Colonic mucosa (tissue), 4 donors: ENCODE data around the gene LYST. TPM values are rescaled to one million over a fixed set of nuclear protein-coding genes. Genes with fewer than 3 reads are reported as not detected.

ENCODE experiments used
- DNase-seq: peaks from one replicate; pipeline ENCODE4 v3.0.0-alpha.2; 2020
- H3K27ac ChIP-seq: fragments of 200-600 bp; one replicate; pipeline ENCODE4 v1.8.0; 2021
- H3K27me3 ChIP-seq: fragments of 200-600 bp; one replicate; pipeline ENCODE4 v1.8.0; 2021
- H3K36me3 ChIP-seq: fragments of 200-600 bp; one replicate; pipeline ENCODE4 v1.8.0; 2021
- H3K4me1 ChIP-seq: fragments of 200-600 bp; one replicate; pipeline ENCODE4 v1.8.0; 2021; ENCODE audit warnings: mild to moderate bottlenecking
- H3K4me3 ChIP-seq: fragments of 200-600 bp; one replicate; pipeline ENCODE4 v1.8.0; 2021
- H3K9ac ChIP-seq, 2 donors: one replicate each; pipeline ENCODE4 v1.7.0; 2013; ENCODE audit warnings: control low read depth in 2 of 2, low read depth in 2 of 2, low read length in 2 of 2
- H3K9me3 ChIP-seq: fragments of 200-600 bp; one replicate; pipeline ENCODE4 v1.8.0; 2021
- CTCF ChIP-seq: fragments of 200-600 bp; IDR thresholded peaks from one replicate; pipeline ENCODE4 v1.8.0; 2022; ENCODE audit warnings: antibody characterized with exemption, mild to moderate bottlenecking
- intact Hi-C: fragments of 100-400 bp; cut with DNase I; formaldehyde crosslinking; loops from one replicate; pipeline ENCODE4 v1.14.1; 2022
- total RNA-seq, 2 donors: library from RNA; stranded (reverse); fragmentation: NEBNext Ultra II Directional in 1 of 2; extraction: Animal tissue kit (Norgen Biotek cat#: 25700) in 1 of 2; gene quantifications; one replicate each; pipeline ENCODE4 v1.2.1, GENCODE V29; 2021
- donor health status: healthy.
- donor health status: DM: no; HTN: no; CAD: no.
- donor health status: DM: no; HTN: no; CAD: no.

Gene LYST
- total RNA-seq, 2 donors from 2014 or later: 13.7 to 20.0 TPM

GRCh38 chr1:235737751-235738150, 129.0 kb downstream of the LYST start:
- no peaks in the 10 kb centered on the region for H3K27me3 ChIP-seq
- no peak for TF ChIP-seq CTCF
- H3K9me3 ChIP-seq: no peaks in the 10 kb centered on the region
- H3K4me3 ChIP-seq: no peak overlapping the region
- H3K4me1 ChIP-seq: no peaks in the 10 kb centered on the region
- no peak overlapping the region for H3K27ac ChIP-seq
- H3K36me3 ChIP-seq: no peaks in the 10 kb centered on the region
- no peak overlapping the region for H3K9ac ChIP-seq
- intact Hi-C loops: loop anchor here (10.0 kb wide), 1 partner anchor 223 kb away; no protein-coding TSS in a partner anchor
- DNase-seq: no peak

- H3K9me3 ChIP-seq: no peaks in the 10 kb centered on the region
- H3K27ac ChIP-seq: no peak overlapping the region
- DNase-seq: no peak
- no peaks in the 10 kb centered on the region for H3K27me3 ChIP-seq
- H3K4me3 ChIP-seq: no peak overlapping the region
- H3K9ac ChIP-seq: no peak overlapping the region
- TF ChIP-seq CTCF: no peak
- H3K36me3 ChIP-seq: no peaks in the 10 kb centered on the region
- H3K4me1 ChIP-seq: no peaks in the 10 kb centered on the region
- intact Hi-C loops: loop anchor here (10.0 kb wide), 1 partner anchor 221 kb away; no protein-coding TSS in a partner anchor
These were observed 130.4 kb downstream of the LYST start for GRCh38 chr1:235736263-235736662.

- no peaks in the 10 kb centered on the region for H3K4me1 ChIP-seq
- no peak for DNase-seq
- no peaks in the 10 kb centered on the region for H3K9me3 ChIP-seq
- no peak overlapping the region for H3K27ac ChIP-seq
- no peaks in the 10 kb centered on the region for H3K36me3 ChIP-seq
- no peak for TF ChIP-seq CTCF
- H3K9ac ChIP-seq: no peak overlapping the region
- H3K27me3 ChIP-seq: no peaks in the 10 kb centered on the region
- intact Hi-C loops: loop anchor here (10.0 kb wide), 1 partner anchor 221 kb away; no protein-coding TSS in a partner anchor
- H3K4me3 ChIP-seq: no peak overlapping the region
These were observed 131.1 kb downstream of the LYST start for GRCh38 chr1:235735621-235736020.

GRCh38 chr1:235734335-235734734, 132.4 kb downstream of the LYST start:
- Histone ChIP-seq H3K36me3 (no peaks in the 10 kb centered on the region), H3K9ac (no peak overlapping the region), H3K4me3 (no peak overlapping the region), H3K27ac (no peak overlapping the region), H3K27me3 (no peaks in the 10 kb centered on the region), H3K9me3 (no peaks in the 10 kb centered on the region), H3K4me1 (no peaks in the 10 kb centered on the region)
- DNase-seq: no peak
- TF ChIP-seq CTCF: no peak
- intact Hi-C loops: loop anchor here (10.0 kb wide), 1 partner anchor 220 kb away; no protein-coding TSS in a partner anchor

GRCh38 chr1:235730007-235730406, 136.7 kb downstream of the LYST start:
- Histone ChIP-seq H3K27me3 (no peaks in the 10 kb centered on the region), H3K27ac (no peak overlapping the region), H3K36me3 (no peaks in the 10 kb centered on the region), H3K4me3 (no peak overlapping the region), H3K4me1 (no peaks in the 10 kb centered on the region), H3K9ac (no peak overlapping the region), H3K9me3 (no peaks in the 10 kb centered on the region)
- no peak for TF ChIP-seq CTCF
- intact Hi-C loops: loop anchor here (10.0 kb wide), 1 partner anchor 215 kb away; no protein-coding TSS in a partner anchor
- no peak for DNase-seq
